ENCODE results near the gene USP19. TPM values are rescaled to one million over a fixed set of nuclear protein-coding genes. Genes with fewer than 3 reads are reported as not detected.

Gene USP19
- polyA plus RNA-seq, 1 experiment = 33.3 TPM

- H3K9me3 ChIP-seq (ENCODE audit: control insufficient read depth, insufficient read depth, low read length) = no peaks in the 10 kb centered on the region; the same call in 1 of the 2 replicates
- CTCF ChIA-PET = interaction anchor here (1.1 to 1.2 kb wide), 2 partner anchors 9 to 285 kb away, joined by 3 to 4 read pairs; no protein-coding TSS in a partner anchor
- no peak for TF ChIP-seq CTCF (IDR thresholded peaks at IDR 0.05; ENCODE audit: low read depth, low read length)
- DNase-seq (ENCODE audit: low read depth, low spot score) = no peak
- peak overlapping the region; percentile 94 for H3K4me3 ChIP-seq (ENCODE audit: low read depth, low read length)
- POLR2A ChIA-PET = interaction anchor here (0.7 kb wide), 1 partner anchor 11 kb away, joined by 3 read pairs; no protein-coding TSS in a partner anchor
- no peak overlapping the region for H3K27ac ChIP-seq (ENCODE audit: low read depth, low read length)
- no peaks in the 10 kb centered on the region for H3K27me3 ChIP-seq (ENCODE audit: control insufficient read depth, insufficient read depth, low read length)
Measured at GRCh38 chr3:49164983-49165720, 44.5 kb upstream of the USP19 start.

DNA sequence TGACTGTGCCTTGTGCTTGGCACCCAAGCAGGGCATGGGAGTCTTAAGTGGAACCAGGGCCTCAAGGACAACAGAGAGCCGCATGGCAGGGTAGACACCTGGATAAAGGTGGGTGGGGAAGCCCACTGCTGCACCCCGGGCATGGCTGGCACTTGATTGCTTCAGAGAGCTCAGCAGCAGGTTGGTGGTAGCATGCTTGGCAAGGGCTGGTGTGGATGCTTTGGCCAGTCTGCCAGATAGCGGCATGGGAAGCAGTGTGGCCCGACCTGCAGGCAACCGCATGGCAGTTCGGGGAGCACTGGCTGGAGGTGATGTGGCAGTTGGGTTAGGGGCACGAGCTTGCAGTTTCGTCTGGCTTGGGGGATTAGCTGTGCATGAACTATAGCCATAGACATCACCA lies 43.0 kb upstream of the USP19 start:
- CTCF ChIA-PET = no interaction called here

GRCh38 chr3:49162751-49163419 lies 42.3 kb upstream of the USP19 start:
- no peak for DNase-seq (ENCODE audit: low read depth, low spot score)
- Histone ChIP-seq H3K4me3 (ENCODE audit: low read depth, low read length) (no peak overlapping the region), H3K27me3 (ENCODE audit: control insufficient read depth, insufficient read depth, low read length) (no peaks in the 10 kb centered on the region), H3K27ac (ENCODE audit: low read depth, low read length) (no peak overlapping the region), H3K9me3 (ENCODE audit: control insufficient read depth, insufficient read depth, low read length) (no peaks in the 10 kb centered on the region; the same call in 1 of the 2 replicates)
- CTCF ChIA-PET = interaction anchor here (2.3 kb wide), 1 partner anchor 8 kb away, joined by 9 read pairs; the partner anchor contains the start of gene KLHDC8B
- TF ChIP-seq CTCF (IDR thresholded peaks at IDR 0.05; ENCODE audit: low read depth, low read length) = no peak
- POLR2A ChIA-PET = interaction anchor here (0.6 kb wide), 1 partner anchor 278 kb away, joined by 3 read pairs; no protein-coding TSS in a partner anchor

More for the DNA sequence above, 43.0 kb upstream of the USP19 start:
- Histone ChIP-seq H3K27me3 (ENCODE audit: control insufficient read depth, insufficient read depth, low read length) (no peaks in the 10 kb centered on the region), H3K4me3 (ENCODE audit: low read depth, low read length) (no peak overlapping the region), H3K27ac (ENCODE audit: low read depth, low read length) (no peak overlapping the region), H3K9me3 (ENCODE audit: control insufficient read depth, insufficient read depth, low read length) (no peaks in the 10 kb centered on the region; the same call in 1 of the 2 replicates)
- no peak for TF ChIP-seq CTCF (IDR thresholded peaks at IDR 0.05; ENCODE audit: low read depth, low read length)
- POLR2A ChIA-PET = no interaction called here
- no peak for DNase-seq (ENCODE audit: low read depth, low spot score)

DNA sequence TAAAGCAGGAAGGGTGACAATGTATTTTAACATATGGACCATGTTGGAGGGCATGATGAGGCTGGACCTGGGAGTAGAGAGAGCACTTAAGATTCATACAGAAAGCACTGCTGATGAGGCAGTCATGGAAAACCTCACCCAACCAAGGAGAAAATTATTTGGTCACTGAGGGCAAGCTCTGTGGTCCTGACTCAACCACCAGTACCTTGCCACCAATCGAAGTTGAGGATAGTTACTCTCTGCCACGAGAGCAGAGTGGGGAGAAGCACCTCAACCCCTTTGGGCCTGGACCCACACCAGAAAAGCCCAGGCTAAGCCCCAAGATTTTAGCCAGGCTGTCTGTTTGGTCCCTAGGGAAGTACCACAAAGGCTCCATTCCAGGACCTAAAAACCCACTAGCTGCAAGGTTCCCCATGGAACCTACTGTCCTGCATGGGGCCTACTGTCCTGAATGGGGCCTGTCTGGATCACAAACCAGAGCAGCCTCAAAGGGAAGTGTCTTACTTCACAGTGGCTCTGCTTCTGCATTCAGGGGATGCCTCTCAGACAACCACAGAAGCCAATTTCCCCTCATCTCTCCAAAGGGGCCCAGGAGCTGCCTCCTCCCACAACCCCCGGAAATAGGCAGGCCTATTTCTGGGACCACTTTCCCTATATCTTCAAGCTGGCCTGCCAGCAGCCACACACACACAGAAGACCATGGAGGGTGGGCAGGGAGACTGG lies 41.3 kb upstream of the USP19 start:
- CTCF ChIA-PET = interaction anchor here (2.3 kb wide), 1 partner anchor 9 kb away, joined by 9 read pairs; the partner anchor contains the start of gene KLHDC8B
- Histone ChIP-seq H3K27ac (ENCODE audit: low read depth, low read length) (no peak overlapping the region), H3K9me3 (ENCODE audit: control insufficient read depth, insufficient read depth, low read length) (no peaks in the 10 kb centered on the region; the same call in 1 of the 2 replicates), H3K4me3 (ENCODE audit: low read depth, low read length) (no peak overlapping the region), H3K27me3 (ENCODE audit: control insufficient read depth, insufficient read depth, low read length) (no peaks in the 10 kb centered on the region)
- no peak for TF ChIP-seq CTCF (IDR thresholded peaks at IDR 0.05; ENCODE audit: low read depth, low read length)
- POLR2A ChIA-PET = interaction anchor here (0.6 kb wide), 1 partner anchor 279 kb away, joined by 3 read pairs; no protein-coding TSS in a partner anchor
- DNase-seq (ENCODE audit: low read depth, low spot score) = no peak

All from AG04450 (cell line).